Neuronal stem cell (in vitro differentiated cells): Measurements from ENCODE around the gene CHST8.

Source experiments
- DNase-seq: peaks from one replicate; pipeline ENCODE4 v3.0.0-alpha.2; 2013; ENCODE audit warnings: low spot score
- H2AFZ ChIP-seq: one replicate; pipeline ENCODE4 v1.6.1; 2013; ENCODE audit warnings: mild to moderate bottlenecking, low read length, inconsistent platforms
- H2AK5ac ChIP-seq: 2 replicates; pipeline ENCODE4 v1.6.1; 2013; ENCODE audit warnings: low read depth, mild to moderate bottlenecking, inconsistent platforms, low read length, moderate library complexity, mixed read lengths
- H2BK120ac ChIP-seq: 2 replicates; pipeline ENCODE4 v1.6.1; 2013; ENCODE audit warnings: low read depth, mild to moderate bottlenecking, inconsistent platforms, low read length, moderate library complexity, mixed read lengths
- H2BK12ac ChIP-seq: one replicate; pipeline ENCODE4 v1.6.1; 2013; ENCODE audit warnings: low read length, inconsistent platforms
- H2BK15ac ChIP-seq: 2 replicates; pipeline ENCODE4 v1.6.1; 2013; ENCODE audit warnings: mild to moderate bottlenecking, low read length, inconsistent platforms, mixed read lengths
- H2BK5ac ChIP-seq: one replicate; pipeline ENCODE4 v1.6.1; 2013; ENCODE audit warnings: inconsistent platforms, mild to moderate bottlenecking, low read length, moderate library complexity
- H3K14ac ChIP-seq: one replicate; pipeline ENCODE4 v1.6.1; 2013; ENCODE audit warnings: low read length, inconsistent platforms
- H3K18ac ChIP-seq: 2 replicates; pipeline ENCODE4 v1.6.1; 2013; ENCODE audit warnings: low read length, inconsistent platforms
- H3K23ac ChIP-seq: 2 replicates; pipeline ENCODE4 v1.6.1; 2013; ENCODE audit warnings: low read depth, mild to moderate bottlenecking, mixed read lengths, low read length, inconsistent platforms; ENCODE audit not compliant: poor library complexity
- H3K27ac ChIP-seq: replicated peaks from 3 replicates; pipeline ENCODE4 v1.5.1; 2013; ENCODE audit warnings: low read length, inconsistent platforms
- H3K27me3 ChIP-seq, 3 experiments: 2 replicates each; pipeline ENCODE4 v1.6.1; 2013; ENCODE audit warnings: low read length in 3 of 3, mild to moderate bottlenecking in 2 of 3, inconsistent platforms in 1 of 3, low read depth in 1 of 3, mixed read lengths in 1 of 3, moderate library complexity in 1 of 3; ENCODE audit not compliant: control insufficient read depth in 3 of 3, insufficient read depth in 3 of 3
- H3K36me3 ChIP-seq, 2 donors: replicated peaks in 1 of 2; 2 replicates each; pipeline ENCODE4 v1.6.1; 2013; ENCODE audit warnings: low read length in 2 of 2; ENCODE audit not compliant: control insufficient read depth in 2 of 2, insufficient read depth in 2 of 2
- H3K4ac ChIP-seq: 2 replicates; pipeline ENCODE4 v1.6.1; 2013; ENCODE audit warnings: inconsistent platforms, mild to moderate bottlenecking, low read length, moderate library complexity
- H3K4me1 ChIP-seq, 2 donors: 1 replicate in 1 of 2; 2 replicates in 1 of 2; pipeline ENCODE4 v1.6.1; 2013; ENCODE audit warnings: low read length in 2 of 2, low read depth in 1 of 2; ENCODE audit not compliant: control insufficient read depth in 2 of 2, insufficient read depth in 1 of 2
- H3K4me2 ChIP-seq: one replicate; pipeline ENCODE4 v1.6.1; 2013; ENCODE audit warnings: mild to moderate bottlenecking, low read length, inconsistent platforms; ENCODE audit not compliant: insufficient read depth, poor library complexity, severe bottlenecking
- H3K4me3 ChIP-seq, 2 donors: 2 replicates each; pipeline ENCODE4 v1.5.1; 2013; ENCODE audit warnings: low read length in 2 of 2, mild to moderate bottlenecking in 2 of 2, inconsistent platforms in 1 of 2, moderate library complexity in 1 of 2
- H3K79me1 ChIP-seq: one replicate; pipeline ENCODE4 v1.6.1; 2013; ENCODE audit warnings: low read depth, mild to moderate bottlenecking, inconsistent platforms, low read length, moderate library complexity
- H3K9ac ChIP-seq: one replicate; pipeline ENCODE4 v1.6.1; 2013; ENCODE audit warnings: mild to moderate bottlenecking, low read depth, low read length, inconsistent platforms; ENCODE audit not compliant: poor library complexity
- H3K9me3 ChIP-seq, 2 donors: replicated peaks in 1 of 2; 2 replicates each; pipeline versions ENCODE3 to v1.6.1; 2013; ENCODE audit warnings: low read length in 2 of 2, mild to moderate bottlenecking in 2 of 2, inconsistent platforms in 1 of 2, low read depth in 1 of 2, mixed read lengths in 1 of 2, moderate library complexity in 1 of 2; ENCODE audit not compliant: control insufficient read depth in 2 of 2, insufficient read depth in 1 of 2
- H4K8ac ChIP-seq: one replicate; pipeline ENCODE4 v1.6.1; 2013; ENCODE audit warnings: low read depth, mild to moderate bottlenecking, inconsistent platforms, low read length, moderate library complexity
- H4K91ac ChIP-seq: one replicate; pipeline ENCODE4 v1.6.1; 2013; ENCODE audit warnings: low read length, low read depth, mild to moderate bottlenecking, inconsistent platforms; ENCODE audit not compliant: poor library complexity
- WGBS, 2 donors: extraction: QIAGEN DNeasy Blood & Tissue Kit; methylation state at CpG; one replicate each; pipeline ENCODE4 v1.1.7; 2013; ENCODE audit warnings: missing lambda C conversion rate in 2 of 2, mixed read lengths in 1 of 2; ENCODE audit not compliant: insufficient read length in 2 of 2, insufficient replicate concordance in 1 of 2; ENCODE audit errors: extremely low coverage in 2 of 2; 5-methylcytosine and 5-hydroxymethylcytosine counted together

Gene CHST8

GRCh38 chr19:33687481-33688170, 65.9 kb downstream of the CHST8 start:
- Histone ChIP-seq H3K4me3 (no peak overlapping the region), H4K8ac (no peak overlapping the region), H2BK120ac (no peak overlapping the region), H2AFZ (no peak overlapping the region), H2BK15ac (no peak overlapping the region), H2AK5ac (no peak overlapping the region), H3K79me1 (peaks cover 2% of the 10 kb centered on the region), H4K91ac (no peak overlapping the region), H3K9me3 (no peaks in the 10 kb centered on the region), H3K27ac (no peak overlapping the region), H3K23ac (no peak overlapping the region), H3K9ac (no peak overlapping the region), H2BK12ac (no peak overlapping the region), H3K14ac (no peak overlapping the region), H3K4ac (no peak overlapping the region), H3K18ac (no peak overlapping the region), H2BK5ac (no peak overlapping the region), H3K36me3 (no peaks in the 10 kb centered on the region), H3K27me3 (peaks cover 0 to 61% (median 10%) of the 10 kb centered on the region in 3 experiments), H3K4me1 (peaks cover 0 to 5% of the 10 kb centered on the region in 2 donors), H3K4me2 (no peak overlapping the region)
- no peak for DNase-seq
- no CpG with 5 or more reads among the region's 17 CpGs for WGBS, 2 donors

DNA sequence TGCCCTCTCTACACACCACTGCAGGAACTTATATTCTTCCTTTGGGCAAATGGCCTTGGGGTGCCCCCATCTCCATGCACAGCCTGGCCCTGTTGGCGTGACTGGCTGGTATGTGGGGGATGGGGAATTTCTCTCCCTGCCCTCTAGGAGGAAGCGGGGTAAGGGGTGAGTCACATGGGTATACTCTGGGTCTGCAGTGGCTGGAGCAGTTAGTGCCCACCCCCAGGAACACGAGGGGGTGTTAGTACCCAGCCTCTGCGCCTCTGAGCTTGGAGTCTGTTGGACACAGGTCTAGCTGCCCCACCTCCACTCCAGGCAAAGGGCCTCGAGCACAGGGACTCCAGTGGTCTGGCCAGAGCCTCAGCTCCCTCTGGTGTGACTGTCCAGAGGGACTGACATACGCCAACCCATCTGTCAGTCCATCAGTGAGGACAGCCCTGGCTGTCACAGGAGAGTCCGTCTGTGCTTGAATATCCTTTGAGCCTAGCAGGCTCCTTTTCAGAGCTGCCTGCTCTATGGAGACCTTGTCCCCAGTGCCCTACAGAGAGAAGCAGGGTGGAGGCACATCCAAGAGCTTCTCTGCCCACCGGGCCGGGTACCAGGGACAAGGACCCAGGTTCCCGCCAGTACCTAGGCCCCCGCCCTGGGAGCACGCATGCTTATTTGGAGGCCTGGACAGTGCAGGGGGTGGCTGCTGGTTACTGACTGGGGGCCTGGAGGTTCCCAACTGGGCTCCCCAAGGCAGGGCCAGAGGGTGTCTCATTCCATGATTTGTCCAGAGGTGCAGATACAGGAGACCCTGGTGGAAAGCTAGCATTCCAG, 66.6 kb downstream of the CHST8 start:
- no peak overlapping the region for H4K91ac ChIP-seq
- no peak overlapping the region for H3K4me3 ChIP-seq
- no peaks in the 10 kb centered on the region for H3K9me3 ChIP-seq
- no peak for DNase-seq
- H2BK120ac ChIP-seq = no peak overlapping the region
- no peak overlapping the region for H2BK5ac ChIP-seq
- no peak overlapping the region for H2AFZ ChIP-seq
- no CpG with 5 or more reads among the region's 12 CpGs for WGBS, 2 donors
- H3K4me2 ChIP-seq = no peak overlapping the region
- no peak overlapping the region for H3K18ac ChIP-seq
- H3K4me1 ChIP-seq = peaks cover 0 to 5% of the 10 kb centered on the region in 2 donors
- no peak overlapping the region for H3K4ac ChIP-seq
- H3K27me3 ChIP-seq = peaks cover 0 to 54% (median 10%) of the 10 kb centered on the region in 3 experiments
- H2BK15ac ChIP-seq = no peak overlapping the region
- H2BK12ac ChIP-seq = no peak overlapping the region
- H3K79me1 ChIP-seq = peaks cover 2% of the 10 kb centered on the region
- H3K27ac ChIP-seq = no peak overlapping the region
- no peaks in the 10 kb centered on the region for H3K36me3 ChIP-seq
- H3K14ac ChIP-seq = no peak overlapping the region
- H4K8ac ChIP-seq = no peak overlapping the region
- no peak overlapping the region for H3K23ac ChIP-seq
- H2AK5ac ChIP-seq = peak overlapping the region; percentile 17
- H3K9ac ChIP-seq = no peak overlapping the region

GRCh38 chr19:33689138-33689746, 67.5 kb downstream of the CHST8 start:
- Histone ChIP-seq H2BK120ac (no peak overlapping the region), H3K79me1 (peaks cover 2% of the 10 kb centered on the region)
- DNase-seq = no peak

GRCh38 chr19:33689868-33690267, 68.1 kb downstream of the CHST8 start:
- DNase-seq = no peak
- no peak overlapping the region for H3K18ac ChIP-seq
- H3K27ac ChIP-seq = no peak overlapping the region
- no peak overlapping the region for H3K4ac ChIP-seq
- peaks cover 2% of the 10 kb centered on the region for H3K79me1 ChIP-seq
- peaks cover 0 to 39% (median 2%) of the 10 kb centered on the region in 3 experiments for H3K27me3 ChIP-seq
- H4K8ac ChIP-seq = peak overlapping the region; percentile 48
- H3K4me2 ChIP-seq = no peak overlapping the region
- H4K91ac ChIP-seq = no peak overlapping the region
- H2BK120ac ChIP-seq = no peak overlapping the region
- H2AFZ ChIP-seq = no peak overlapping the region
- H3K4me1 ChIP-seq = peaks cover 0 to 1% of the 10 kb centered on the region in 2 donors
- no peak overlapping the region for H2BK5ac ChIP-seq
- H3K14ac ChIP-seq = no peak overlapping the region
- no peak overlapping the region for H2BK12ac ChIP-seq
- H2BK15ac ChIP-seq = no peak overlapping the region
- no peak overlapping the region for H3K23ac ChIP-seq
- no peak overlapping the region for H3K4me3 ChIP-seq
- H3K9ac ChIP-seq = peak overlapping the region; percentile 24
- no peak overlapping the region for H2AK5ac ChIP-seq
- no peaks in the 10 kb centered on the region for H3K36me3 ChIP-seq
- no CpG with 5 or more reads among the region's 5 CpGs for WGBS, 2 donors
- H3K9me3 ChIP-seq = no peaks in the 10 kb centered on the region

More at GRCh38 chr19:33689138-33689746, 67.5 kb downstream of the CHST8 start:
- Histone ChIP-seq H3K36me3 (no peaks in the 10 kb centered on the region), H3K27ac (no peak overlapping the region), H3K23ac (peak overlapping the region; percentile 57), H2AFZ (no peak overlapping the region), H2AK5ac (no peak overlapping the region), H4K8ac (no peak overlapping the region), H3K14ac (peak overlapping the region; percentile 27), H3K27me3 (peaks cover 0 to 45% (median 5%) of the 10 kb centered on the region in 3 experiments), H3K18ac (no peak overlapping the region), H3K4me2 (no peak overlapping the region), H2BK15ac (no peak overlapping the region), H3K9me3 (no peaks in the 10 kb centered on the region), H2BK12ac (no peak overlapping the region), H3K9ac (no peak overlapping the region), H2BK5ac (no peak overlapping the region), H3K4me3 (no peak overlapping the region), H4K91ac (no peak overlapping the region), H3K4me1 (peaks cover 0 to 5% of the 10 kb centered on the region in 2 donors), H3K4ac (no peak overlapping the region)
- WGBS, 2 donors = no CpG with 5 or more reads among the region's 18 CpGs
